Liver (tissue), 9 donors: ENCODE data around the gene C12orf57. TPM values are rescaled to one million over a fixed set of nuclear protein-coding genes. Genes with fewer than 3 reads are reported as not detected.

Experiments
- DNase-seq: peaks from one replicate; pipeline ENCODE4 v3.0.0-alpha.2; 2017; ENCODE audit warnings: low spot score
- H3K27ac ChIP-seq, 2 donors: one replicate each; pipeline ENCODE4 v1.7.0; 2013; ENCODE audit warnings: inconsistent platforms in 2 of 2, low read length in 2 of 2, control low read depth in 1 of 2, low read depth in 1 of 2, mild to moderate bottlenecking in 1 of 2
- H3K27me3 ChIP-seq, 4 donors: one replicate each; pipeline versions ENCODE4 v1.6.1 to v1.7.0; 2013; ENCODE audit warnings: low read length in 3 of 4, inconsistent platforms in 1 of 4, mild to moderate bottlenecking in 1 of 4, moderate library complexity in 1 of 4; ENCODE audit not compliant: control insufficient read depth in 4 of 4, insufficient read depth in 4 of 4
- H3K36me3 ChIP-seq, 4 donors: one replicate each; pipeline versions ENCODE4 v1.6.1 to v1.7.0; 2013; ENCODE audit warnings: low read length in 3 of 4, mild to moderate bottlenecking in 3 of 4, low read depth in 1 of 4, moderate library complexity in 1 of 4; ENCODE audit not compliant: control insufficient read depth in 4 of 4, insufficient read depth in 3 of 4
- H3K4me1 ChIP-seq, 4 donors: one replicate each; pipeline versions ENCODE4 v1.6.1 to v1.7.0; 2013; ENCODE audit warnings: low read length in 3 of 4, mild to moderate bottlenecking in 3 of 4, moderate library complexity in 1 of 4; ENCODE audit not compliant: control insufficient read depth in 4 of 4, insufficient read depth in 4 of 4
- H3K4me3 ChIP-seq, 3 donors: one replicate each; pipeline versions ENCODE4 v1.6.1 to v1.7.0; 2013; ENCODE audit warnings: low read length in 3 of 3, control low read depth in 1 of 3, low read depth in 1 of 3, mild to moderate bottlenecking in 1 of 3
- H3K9ac ChIP-seq, 2 donors: one replicate each; pipeline ENCODE4 v1.7.0; 2013; ENCODE audit warnings: low read length in 2 of 2, mild to moderate bottlenecking in 2 of 2, moderate library complexity in 2 of 2, control low read depth in 1 of 2, low read depth in 1 of 2
- H3K9me3 ChIP-seq, 4 donors: one replicate each; pipeline versions ENCODE4 v1.6.1 to v1.7.0; 2013; ENCODE audit warnings: low read length in 3 of 4; ENCODE audit not compliant: control insufficient read depth in 4 of 4
- ATF3 ChIP-seq: IDR thresholded peaks from 2 replicates; pipeline ENCODE4 v1.6.1; 2016; ENCODE audit warnings: antibody characterized with exemption
- CTCF ChIP-seq: fragments of 150-350 bp; IDR thresholded peaks from 2 replicates; pipeline ENCODE4 v1.5.1; 2017; ENCODE audit warnings: improper control_type of control experiment, low read depth, low read length; ENCODE audit not compliant: missing input control
- EGR1 ChIP-seq, 2 donors: IDR thresholded peaks; 2 replicates each; pipeline ENCODE4 v1.6.1; 2016 to 2018; ENCODE audit warnings: antibody characterized with exemption in 2 of 2, low read depth in 2 of 2
- FOXA1 ChIP-seq: IDR thresholded peaks from 2 replicates; pipeline ENCODE4 v1.6.1; 2016; ENCODE audit warnings: antibody characterized with exemption
- GABPA ChIP-seq, 2 donors: IDR thresholded peaks in 1 of 2; conservative IDR thresholded peaks in 1 of 2; 2 replicates each; pipeline ENCODE4 v1.6.1; 2016; ENCODE audit warnings: antibody characterized with exemption in 2 of 2, mild to moderate bottlenecking in 1 of 2, moderate library complexity in 1 of 2
- HNF4A ChIP-seq, 2 donors: conservative IDR thresholded peaks; 2 replicates each; pipeline ENCODE4 v1.6.1; 2016; ENCODE audit warnings: antibody characterized with exemption in 2 of 2, mild to moderate bottlenecking in 2 of 2
- JUND ChIP-seq, 2 donors: IDR thresholded peaks; 2 replicates each; pipeline ENCODE4 v1.6.1; 2016; ENCODE audit warnings: antibody characterized with exemption in 2 of 2
- MAX ChIP-seq: IDR thresholded peaks from 2 replicates; pipeline ENCODE4 v1.6.1; 2016; ENCODE audit warnings: antibody characterized with exemption
- NR2F2 ChIP-seq: IDR thresholded peaks from 2 replicates; pipeline ENCODE4 v1.6.1; 2016; ENCODE audit warnings: antibody characterized with exemption
- RAD21 ChIP-seq, 2 donors: IDR thresholded peaks; 2 replicates each; pipeline ENCODE4 v1.6.1; 2016; ENCODE audit warnings: antibody characterized with exemption in 2 of 2, mild to moderate bottlenecking in 2 of 2
- REST ChIP-seq: IDR thresholded peaks from 2 replicates; pipeline ENCODE4 v1.6.1; 2016; ENCODE audit warnings: antibody characterized with exemption, mild to moderate bottlenecking
- RXRA ChIP-seq, 2 donors: IDR thresholded peaks; 2 replicates each; pipeline ENCODE4 v1.6.1; 2017 to 2018; ENCODE audit warnings: antibody characterized with exemption in 2 of 2, mild to moderate bottlenecking in 1 of 2
- SP1 ChIP-seq: IDR thresholded peaks from 2 replicates; pipeline ENCODE4 v1.6.1; 2018; ENCODE audit warnings: antibody characterized with exemption, mild to moderate bottlenecking
- TAF1 ChIP-seq: conservative IDR thresholded peaks from 2 replicates; pipeline ENCODE4 v1.6.1; 2016; ENCODE audit warnings: antibody characterized with exemption, mild to moderate bottlenecking
- YY1 ChIP-seq: IDR thresholded peaks from 2 replicates; pipeline ENCODE4 v1.6.1; 2016; ENCODE audit warnings: antibody characterized with exemption, mild to moderate bottlenecking
- ZBTB33 ChIP-seq: IDR thresholded peaks from 2 replicates; pipeline ENCODE4 v1.6.1; 2016; ENCODE audit warnings: antibody characterized with exemption
- WGBS: extraction: QIAGEN DNeasy Blood & Tissue Kit; methylation state at CpG from one replicate; pipeline ENCODE4 v1.1.7; 2013; 5-methylcytosine and 5-hydroxymethylcytosine counted together
- polyA plus RNA-seq, 2 donors: library from polyadenylated mRNA; stranded (reverse) in 1 of 2; unstranded in 1 of 2; fragments of 200-250 nt in 1 of 2; fragments of >200 nt in 1 of 2; fragmentation: Nextera tagmentation in 1 of 2; extraction: Ambion mirVana in 1 of 2; gene quantifications; one replicate each; pipeline versions ENCODE4 v1.2.1 to v1.2.3, GENCODE V29; 2013 to 2015
- total RNA-seq, 2 donors: library from RNA; depleted of rRNA; stranded (reverse); fragments of >200 nt; gene quantifications; one replicate each; pipeline ENCODE4 v1.2.3, GENCODE V29; 2014
- donor health status: healthy.
- donor health status: healthy.
- donor health status: healthy.
- donor health status: healthy.
- donor health status: healthy.

The C12orf57 gene
- total and polyA plus RNA-seq, 4 donors, result 49.2 to 193 (median 65.7) TPM

GRCh38 chr12:6977653-6978052 lies 33.8 kb downstream of the C12orf57 start:
- WGBS, result 88% methylated on average over 10 of the region's 10 CpGs
- no peaks in the 10 kb centered on the region for H3K9me3 ChIP-seq

More at GRCh38 chr12:6977653-6978052, 33.8 kb downstream of the C12orf57 start:
- no peak for TF ChIP-seq HNF4A (conservative IDR thresholded peaks at IDR 0.05)
- TF ChIP-seq CTCF, result no peak
- TF ChIP-seq JUND (IDR thresholded peaks at IDR 0.05), result no peak
- TF ChIP-seq ZBTB33, result no peak
- TF ChIP-seq EGR1 (IDR thresholded peaks at IDR 0.05; ENCODE audit: low read depth in 2 of 2), result no peak
- TF ChIP-seq FOXA1, result no peak
- no peak for TF ChIP-seq MAX
- TF ChIP-seq ATF3, result no peak
- no peak for TF ChIP-seq TAF1
- TF ChIP-seq REST, result no peak
- TF ChIP-seq GABPA (IDR thresholded peaks at IDR 0.05 in 1 of 2, conservative IDR thresholded peaks at IDR 0.05 in 1 of 2), result no peak
- no peak for TF ChIP-seq YY1
- no peak for TF ChIP-seq RXRA (IDR thresholded peaks at IDR 0.05)
- TF ChIP-seq SP1, result no peak
- TF ChIP-seq NR2F2, result no peak
- TF ChIP-seq RAD21 (IDR thresholded peaks at IDR 0.05), result no peak
- Histone ChIP-seq H3K27ac (no peak overlapping the region), H3K4me3 (no peak overlapping the region), H3K27me3 (no peaks in the 10 kb centered on the region), H3K9ac (no peak overlapping the region), H3K36me3 (peaks cover 2 to 70% (median 66%) of the 10 kb centered on the region in 4 donors), H3K4me1 (peaks cover 4 to 25% (median 20%) of the 10 kb centered on the region in 4 donors)
- no peak for DNase-seq
